Activated naive CD4-positive, alpha-beta T cell (primary cell): ENCODE results near the gene TDRD3.

Experiments
- DNase-seq, 4 experiments: peaks; one replicate each; lab custom pipeline; 2025; lab: John Stamatoyannopoulos, UW

Gene TDRD3

GRCh38 chr13:60454425-60454824 is 57.4 kb downstream of the TDRD3 start:
- DNase-seq, result no peak

GRCh38 chr13:60463787-60464186 is 66.8 kb downstream of the TDRD3 start:
- DNase-seq, result no peak

- no peak for DNase-seq
Observed at GRCh38 chr13:60467098-60467497, 70.1 kb downstream of the TDRD3 start.

GRCh38 chr13:60479273-60479672 is 82.3 kb downstream of the TDRD3 start:
- no peak for DNase-seq

GRCh38 chr13:60482012-60482411 is 85.0 kb downstream of the TDRD3 start:
- no peak for DNase-seq

- DNase-seq, result no peak
Observed at GRCh38 chr13:60484865-60485264, 87.8 kb downstream of the TDRD3 start.

- DNase-seq, result no peak
Observed at GRCh38 chr13:60491531-60491930, 94.5 kb downstream of the TDRD3 start.

GRCh38 chr13:60492187-60492586 is 95.2 kb downstream of the TDRD3 start:
- no peak for DNase-seq

GRCh38 chr13:60494296-60494695 is 97.3 kb downstream of the TDRD3 start:
- DNase-seq, result no peak

- DNase-seq, result no peak
Observed at GRCh38 chr13:60501236-60501635, 104.2 kb downstream of the TDRD3 start.

- DNase-seq, result no peak
Observed at GRCh38 chr13:60509601-60510386, 112.8 kb downstream of the TDRD3 start.

GRCh38 chr13:60511637-60512036 is 114.6 kb downstream of the TDRD3 start:
- DNase-seq, result no peak

- no peak for DNase-seq
Observed at GRCh38 chr13:60514891-60515290, 117.9 kb downstream of the TDRD3 start.

GRCh38 chr13:60519496-60519895 is 122.5 kb downstream of the TDRD3 start:
- DNase-seq, result no peak

- DNase-seq, result no peak
Observed at GRCh38 chr13:60520902-60521569, 124.0 kb downstream of the TDRD3 start.

GRCh38 chr13:60538566-60538965 is 141.5 kb downstream of the TDRD3 start:
- DNase-seq, result no peak

- no peak for DNase-seq
Observed at GRCh38 chr13:60540276-60540675, 143.3 kb downstream of the TDRD3 start.

- DNase-seq, result no peak
Observed at GRCh38 chr13:60562096-60562780, 165.2 kb downstream of the TDRD3 start.

- DNase-seq, result no peak
Observed at GRCh38 chr13:60571571-60571970, 174.6 kb downstream of the TDRD3 start.

- no peak for DNase-seq
Observed at GRCh38 chr13:60572003-60572798, 175.2 kb downstream of the TDRD3 start.

- DNase-seq, result no peak
Observed at GRCh38 chr13:60572855-60573254, 175.8 kb downstream of the TDRD3 start.

GRCh38 chr13:60574735-60575134 is 177.7 kb downstream of the TDRD3 start:
- no peak for DNase-seq
